ENCODE results near the gene NOP14. TPM values are rescaled to one million over a fixed set of nuclear protein-coding genes. Genes with fewer than 3 reads are reported as not detected.
A peak's percentile ranks its signal among the peaks of the same experiment; 100 is the strongest.

The NOP14 gene
- total RNA-seq, 1 experiment from 2014 or later: 50.1 TPM

DNA sequence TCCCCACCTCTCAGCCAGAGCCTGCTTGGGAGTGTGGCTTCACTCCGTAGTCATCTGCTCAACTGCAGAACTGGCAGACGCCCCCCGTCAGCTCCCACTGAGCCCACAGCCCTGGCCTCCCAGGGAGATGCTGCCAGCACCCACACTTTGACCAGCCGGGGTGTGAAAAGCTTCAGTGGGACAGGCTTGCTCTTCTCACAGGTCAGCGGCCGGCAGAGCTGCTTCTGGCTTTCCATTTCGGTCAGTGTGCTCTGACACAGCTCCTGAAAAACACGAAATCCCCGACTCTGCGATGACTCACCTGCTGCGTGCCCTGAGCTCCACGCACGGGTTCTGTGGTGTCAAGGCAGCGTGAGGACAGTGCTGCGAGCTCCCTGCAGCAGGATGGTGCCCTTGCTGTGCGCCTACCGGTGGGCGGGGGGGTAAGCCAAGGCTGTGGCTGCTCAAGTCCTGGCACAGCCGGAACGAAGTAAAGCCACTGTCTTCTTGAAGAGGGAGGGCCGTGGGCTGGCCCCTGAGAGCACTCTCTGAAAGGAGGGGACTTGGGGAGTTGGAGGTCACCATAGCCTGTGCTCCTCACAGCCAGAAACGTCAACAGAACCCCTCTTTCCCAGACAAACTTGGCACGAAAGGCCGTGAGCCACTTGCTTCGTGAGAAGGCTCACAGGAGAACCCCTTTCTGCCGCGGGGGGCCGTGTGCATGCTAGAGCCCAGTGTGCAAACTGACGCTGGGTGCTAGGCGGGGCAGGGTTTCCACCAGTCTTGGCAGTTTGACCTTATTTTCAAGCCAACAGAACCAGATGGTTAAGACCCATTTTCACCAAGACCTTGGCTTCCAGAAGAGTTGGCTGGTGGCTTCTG, 23.6 kb downstream of the NOP14 start:
- peaks cover 3% of the 10 kb centered on the region for H3K23me2 ChIP-seq (ENCODE audit: insufficient read length, low read depth, low read length, poor library complexity, severe bottlenecking)
- H3K18ac ChIP-seq (ENCODE audit: insufficient read length, low read depth, low read length): no peak overlapping the region
- Mint-ChIP-seq H3K27me3 (ENCODE audit: low read depth) (no peaks in the 10 kb centered on the region), H3K4me1 (peaks cover 24 to 25% of the 10 kb centered on the region in 2 experiments), H3K36me3 (ENCODE audit: insufficient read depth in 1 of 3, low read depth in 3 of 3) (peaks cover 49 to 83% (median 80%) of the 10 kb centered on the region in 3 experiments; a peak in 6 of 7 replicates), H3K27ac (peak overlapping the region in 1 of 3 experiments; percentile 77; a peak in 2 of 7 replicates), H3K4me3 (no peak overlapping the region), H3K9me3 (no peaks in the 10 kb centered on the region)
- no peak overlapping the region for H3K14ac ChIP-seq (ENCODE audit: insufficient read depth, low read length)
- H2BK12ac ChIP-seq (ENCODE audit: insufficient read length, low read depth, low read length): no peak overlapping the region
- H4K91ac ChIP-seq (ENCODE audit: insufficient read length, low read depth, low read length): no peak overlapping the region
- WGBS (ENCODE audit: extremely low coverage, insufficient read length, low lambda C conversion rate): no CpG with 5 or more reads among the region's 30 CpGs
- no peaks in the 10 kb centered on the region for H3K79me1 ChIP-seq (ENCODE audit: insufficient read depth, low read depth, low read length, poor library complexity, severe bottlenecking)
- H3K27me3 ChIP-seq (ENCODE audit: insufficient read depth, low read length): no peaks in the 10 kb centered on the region
- no peaks in the 10 kb centered on the region for H3K9me3 ChIP-seq (ENCODE audit: control insufficient read depth, low read depth, low read length)
- no peak overlapping the region for H4K5ac ChIP-seq (ENCODE audit: insufficient read length, low read depth, low read length)
- H2AK5ac ChIP-seq (ENCODE audit: insufficient read length, low read length): no peak overlapping the region
- no peak overlapping the region for H2AFZ ChIP-seq (ENCODE audit: low read length)
- TF ChIP-seq, protein P1, sequence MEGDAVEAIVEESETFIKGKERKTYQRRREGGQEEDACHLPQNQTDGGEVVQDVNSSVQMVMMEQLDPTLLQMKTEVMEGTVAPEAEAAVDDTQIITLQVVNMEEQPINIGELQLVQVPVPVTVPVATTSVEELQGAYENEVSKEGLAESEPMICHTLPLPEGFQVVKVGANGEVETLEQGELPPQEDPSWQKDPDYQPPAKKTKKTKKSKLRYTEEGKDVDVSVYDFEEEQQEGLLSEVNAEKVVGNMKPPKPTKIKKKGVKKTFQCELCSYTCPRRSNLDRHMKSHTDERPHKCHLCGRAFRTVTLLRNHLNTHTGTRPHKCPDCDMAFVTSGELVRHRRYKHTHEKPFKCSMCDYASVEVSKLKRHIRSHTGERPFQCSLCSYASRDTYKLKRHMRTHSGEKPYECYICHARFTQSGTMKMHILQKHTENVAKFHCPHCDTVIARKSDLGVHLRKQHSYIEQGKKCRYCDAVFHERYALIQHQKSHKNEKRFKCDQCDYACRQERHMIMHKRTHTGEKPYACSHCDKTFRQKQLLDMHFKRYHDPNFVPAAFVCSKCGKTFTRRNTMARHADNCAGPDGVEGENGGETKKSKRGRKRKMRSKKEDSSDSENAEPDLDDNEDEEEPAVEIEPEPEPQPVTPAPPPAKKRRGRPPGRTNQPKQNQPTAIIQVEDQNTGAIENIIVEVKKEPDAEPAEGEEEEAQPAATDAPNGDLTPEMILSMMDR (conservative IDR thresholded peaks at IDR 0.05): no peak
- H3T11ph ChIP-seq (ENCODE audit: low read length): no peak overlapping the region
- no peak overlapping the region for H3K9ac ChIP-seq (ENCODE audit: extremely low read depth, insufficient read length, low read length)
- H3K79me2 ChIP-seq (ENCODE audit: insufficient read depth, low read length): no peaks in the 10 kb centered on the region; the same call in 1 of the 2 replicates
- no peak overlapping the region for H3K56ac ChIP-seq (ENCODE audit: insufficient read length, low read depth, low read length)
- H2BK15ac ChIP-seq (ENCODE audit: low read depth, low read length): no peak overlapping the region
- H3K27ac ChIP-seq (ENCODE audit: insufficient read length, low read depth, low read length): no peak overlapping the region
- H2BK120ac ChIP-seq (ENCODE audit: low read depth, low read length, poor library complexity, severe bottlenecking): no peak overlapping the region
- H4K8ac ChIP-seq (replicated peaks; ENCODE audit: insufficient read length, low read depth, low read length): no peak overlapping the region
- no peak overlapping the region for H2BK5ac ChIP-seq (ENCODE audit: insufficient read length, low read length)
- H3K4me1 ChIP-seq (ENCODE audit: insufficient read depth, low read length): no peaks in the 10 kb centered on the region
- no peak overlapping the region for H3K4ac ChIP-seq (ENCODE audit: low read depth, low read length)
- H3K4me2 ChIP-seq (ENCODE audit: insufficient read depth, insufficient read length, low read length): no peak overlapping the region
- no peaks in the 10 kb centered on the region for H4K20me1 ChIP-seq (ENCODE audit: control insufficient read depth, insufficient read depth, insufficient read length)
- DNase-seq: no peak
- H2BK20ac ChIP-seq (ENCODE audit: low read depth, low read length, poor library complexity, severe bottlenecking): no peak overlapping the region
- no peak overlapping the region for H3K23ac ChIP-seq (ENCODE audit: insufficient read length, low read depth, low read length)

All from H9 (cell line).